HG03469 (cell line): Measurements from ENCODE around the gene MAPK8.
"Not testable (repeated sequence)": the region's sequence is repeated elsewhere in the genome, so short reads cannot be mapped to it uniquely, and the experiment has no call there.

Experiments used
- ATAC-seq: cut with Tn5 transposase; IDR thresholded peaks from one replicate; pipeline ENCODE4 v1.9.1; 2021; ENCODE audit warnings: mild to moderate bottlenecking, moderate library complexity, moderate number of reproducible peaks; ENCODE audit not compliant: unreplicated experiment

MAPK8 gene

DNA sequence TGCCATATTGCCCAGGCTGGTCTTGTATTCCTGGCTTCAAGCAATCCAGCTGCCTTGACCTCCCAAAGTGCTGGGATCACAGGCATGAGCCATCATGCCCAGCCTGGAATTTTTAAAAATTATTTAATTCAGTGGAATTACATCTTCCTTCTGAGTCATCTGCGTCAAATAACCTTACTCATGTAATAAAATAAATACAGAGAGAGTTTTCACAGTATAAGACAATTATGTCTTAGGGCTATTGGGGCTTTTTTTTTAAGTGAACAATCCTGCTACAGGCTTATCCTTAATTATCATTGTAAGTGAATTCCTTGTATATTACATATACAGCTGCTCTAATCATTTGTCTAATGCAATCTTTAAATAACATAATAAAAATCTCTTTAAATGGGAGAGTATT lies 108.3 kb downstream of the MAPK8 start:
- no peak for ATAC-seq

DNA sequence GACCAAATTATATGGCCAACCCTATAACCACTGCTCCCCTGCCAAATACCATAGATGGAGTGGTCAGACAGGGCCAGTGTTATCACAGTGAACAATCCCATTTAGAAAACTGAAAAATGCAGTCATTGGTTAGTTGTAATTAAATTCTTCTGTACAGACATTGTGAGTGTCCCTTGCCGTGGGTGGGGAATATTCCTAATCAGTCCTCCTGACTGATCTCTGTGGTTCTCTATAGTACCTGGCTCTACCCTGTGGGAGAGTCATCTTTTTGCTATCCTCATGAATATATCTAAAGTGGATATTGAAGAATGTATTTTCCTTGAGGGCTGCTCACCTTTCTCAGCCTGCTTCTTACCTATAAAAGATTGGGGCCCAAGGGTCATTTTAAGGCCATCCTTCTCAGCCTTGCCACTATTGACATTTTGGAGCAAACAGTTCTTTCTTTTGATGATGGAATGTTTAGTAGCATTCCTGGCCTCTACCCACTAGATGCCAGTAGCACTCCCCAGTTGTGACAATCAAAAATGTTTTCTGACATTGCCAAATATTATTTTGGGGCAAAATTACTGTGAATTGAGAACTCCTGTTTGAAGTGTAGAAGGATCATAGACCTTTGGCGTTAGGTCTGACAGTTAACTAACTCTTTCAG lies 110.2 kb downstream of the MAPK8 start:
- ATAC-seq: no peak

DNA sequence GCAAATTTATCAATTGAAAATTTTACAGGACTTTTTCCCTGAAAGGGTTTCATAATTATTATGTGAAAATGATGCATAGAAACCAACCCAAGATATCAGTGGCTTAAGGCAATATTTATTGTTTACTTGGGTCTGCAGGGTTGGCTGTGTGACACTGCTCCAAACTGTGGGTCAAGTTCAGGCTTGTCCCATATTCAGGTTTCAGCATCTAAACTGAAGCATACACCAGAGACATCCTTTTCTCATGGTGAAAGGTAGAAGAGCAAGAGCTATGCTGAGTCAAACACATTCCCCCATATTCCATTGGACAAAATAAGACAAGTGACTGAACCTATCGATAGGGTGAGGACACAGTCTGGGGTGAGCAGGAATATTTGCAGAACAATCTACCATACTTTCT lies 110.9 kb downstream of the MAPK8 start:
- ATAC-seq: no peak

- ATAC-seq: no peak
Observed at GRCh38 chr10:48418189-48418788, 111.8 kb downstream of the MAPK8 start.

- no peak for ATAC-seq
Observed at GRCh38 chr10:48419714-48420113, 113.2 kb downstream of the MAPK8 start.

- ATAC-seq: not testable (repeated sequence)
Observed at GRCh38 chr10:48421862-48422261, 115.4 kb downstream of the MAPK8 start.

GRCh38 chr10:48423884-48424283 lies 117.4 kb downstream of the MAPK8 start:
- no peak for ATAC-seq

- no peak for ATAC-seq
Observed at GRCh38 chr10:48428896-48429295, 122.4 kb downstream of the MAPK8 start.

DNA sequence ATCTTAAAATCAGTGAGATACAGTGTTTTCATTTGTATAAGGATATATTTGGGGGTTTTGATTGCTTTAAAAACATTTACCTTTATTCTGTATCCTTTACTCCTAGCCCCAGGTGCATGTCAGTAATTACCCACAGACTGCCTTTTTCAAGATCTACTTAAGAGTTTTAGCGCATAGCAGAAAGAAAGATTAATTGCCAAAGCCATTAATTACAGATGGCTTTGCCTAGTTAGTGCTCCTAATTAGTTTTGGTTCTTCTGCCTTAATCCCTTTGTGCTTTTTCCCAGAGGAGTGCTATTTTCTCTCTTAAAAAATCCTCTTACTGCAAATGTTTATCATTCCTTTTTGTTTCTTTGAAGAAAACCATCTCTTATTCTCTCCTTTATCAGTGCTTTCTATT lies 122.8 kb downstream of the MAPK8 start:
- no peak for ATAC-seq

DNA sequence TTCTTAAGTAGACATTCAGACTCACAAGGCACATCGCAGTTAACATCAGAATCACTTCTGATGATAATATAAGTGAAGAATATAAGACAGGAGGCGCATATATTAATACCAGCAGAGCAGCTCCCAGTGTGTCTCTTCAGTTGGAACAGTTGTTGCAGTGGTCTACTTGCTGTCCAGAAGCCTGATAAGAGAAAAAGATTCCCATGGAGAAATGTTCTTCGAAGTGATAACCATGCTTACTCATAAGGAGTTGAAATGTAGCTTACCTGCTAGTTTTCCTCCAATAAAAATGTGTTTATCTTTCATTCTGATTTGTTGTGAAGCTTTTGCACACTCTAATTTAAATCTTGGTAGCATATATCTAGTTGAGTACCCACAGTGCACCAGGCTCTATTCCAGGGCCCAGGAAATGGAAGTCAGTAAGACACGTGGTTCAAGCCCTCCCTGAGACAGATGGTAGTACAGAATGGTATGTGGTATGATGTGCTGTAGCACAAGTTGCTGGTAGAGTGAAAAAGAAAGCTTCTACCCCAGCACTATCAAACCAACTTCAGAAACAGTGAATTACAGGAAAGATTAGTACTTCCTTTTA lies 124.0 kb downstream of the MAPK8 start:
- no peak for ATAC-seq

GRCh38 chr10:48431871-48432270 lies 125.4 kb downstream of the MAPK8 start:
- no peak for ATAC-seq

GRCh38 chr10:48437546-48437945 lies 131.1 kb downstream of the MAPK8 start:
- no peak for ATAC-seq

DNA sequence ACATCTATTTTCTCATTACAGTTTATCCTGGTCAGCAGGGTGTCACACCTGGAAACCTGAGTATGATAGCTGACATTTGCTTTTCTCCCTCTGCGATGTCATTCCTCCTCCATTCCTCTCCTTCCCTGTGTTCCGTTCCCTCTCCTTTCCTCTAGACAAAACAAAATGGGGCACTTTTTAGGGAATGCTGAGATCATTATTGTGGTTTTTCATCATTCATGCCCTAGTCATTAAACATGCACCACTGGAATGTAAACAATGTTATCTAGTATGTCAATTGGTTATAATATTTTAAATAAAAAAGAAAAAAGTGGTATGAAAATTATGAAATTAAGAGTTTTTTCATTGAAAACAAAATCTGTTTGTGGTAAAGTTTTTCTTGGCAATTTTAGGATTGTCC lies 132.6 kb downstream of the MAPK8 start:
- ATAC-seq: no peak

DNA sequence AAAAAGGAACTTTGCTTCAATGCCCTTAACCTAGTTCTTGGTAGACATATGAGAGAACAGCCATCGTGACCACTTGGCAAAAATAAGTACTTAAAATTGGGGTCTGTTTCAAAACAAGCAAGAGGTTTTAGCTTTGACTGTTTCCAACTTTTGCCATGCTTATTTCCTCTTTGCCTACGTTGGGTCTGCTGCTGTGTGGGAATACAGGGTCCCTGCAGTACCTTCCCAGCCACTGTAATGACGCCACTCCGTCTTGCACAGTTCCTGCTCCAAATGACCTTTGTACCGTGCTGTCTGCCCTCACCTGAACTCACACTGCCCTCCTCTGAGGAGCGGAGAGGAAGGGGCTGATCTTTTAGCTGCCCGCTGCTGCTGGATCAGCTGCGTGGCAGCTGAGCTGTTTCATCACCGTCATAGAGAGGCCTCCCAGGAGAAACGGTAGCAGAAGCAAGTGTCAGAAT lies 133.1 kb downstream of the MAPK8 start:
- no peak for ATAC-seq

GRCh38 chr10:48440771-48441170 lies 134.3 kb downstream of the MAPK8 start:
- no peak for ATAC-seq

DNA sequence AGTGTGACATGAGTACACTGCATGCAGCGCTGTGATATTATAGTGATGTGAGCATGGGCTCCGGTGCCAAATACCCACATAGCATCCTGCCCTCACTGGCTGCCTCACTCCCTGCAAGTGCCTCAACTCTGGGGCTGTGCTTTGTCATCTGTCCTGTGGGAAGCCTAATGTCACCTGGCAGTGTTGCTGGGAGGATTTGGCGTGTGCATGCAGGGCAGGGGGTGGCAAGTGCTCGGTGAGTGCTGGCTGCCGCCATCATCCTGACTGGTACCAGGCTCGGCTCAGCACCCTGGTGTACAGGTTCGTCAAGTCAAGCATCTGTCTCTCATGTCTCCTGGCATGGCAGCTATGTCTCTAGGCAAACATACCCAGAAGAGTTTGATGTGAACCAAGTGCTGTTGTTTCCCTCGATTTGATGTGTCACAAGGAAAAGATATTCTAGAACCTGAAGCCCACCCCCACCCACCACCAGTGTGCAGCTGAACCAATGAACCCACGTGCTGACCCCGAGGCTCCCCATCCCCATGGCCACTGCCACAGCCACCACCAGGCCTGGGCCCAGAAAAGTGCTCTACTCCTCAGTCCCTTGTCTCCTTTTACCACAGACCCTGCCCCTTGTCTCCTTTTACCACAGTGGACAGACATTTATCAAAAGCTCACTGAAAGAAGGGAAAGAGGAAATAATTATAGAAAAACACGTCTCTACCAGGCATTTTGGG lies 135.8 kb downstream of the MAPK8 start:
- no peak for ATAC-seq

GRCh38 chr10:48442809-48443177 lies 136.3 kb downstream of the MAPK8 start:
- ATAC-seq: no peak

GRCh38 chr10:48444266-48444665 lies 137.8 kb downstream of the MAPK8 start:
- no peak for ATAC-seq

GRCh38 chr10:48444861-48445841 lies 138.7 kb downstream of the MAPK8 start:
- no peak for ATAC-seq

GRCh38 chr10:48445932-48446331 lies 139.5 kb downstream of the MAPK8 start:
- ATAC-seq: no peak

- no peak for ATAC-seq
Observed at GRCh38 chr10:48446785-48447184, 140.3 kb downstream of the MAPK8 start.
